Stimulated activated effector memory CD8-positive, alpha-beta T cell treated with anti-CD3 and anti-CD28 coated beads, Interleukin-12 subunit alpha, Interleukin-12 subunit beta, amount 100 ng/mL, for 72 hours (primary cell): ENCODE measurements around the gene POLR3E.
A peak's percentile ranks its signal among the peaks of the same experiment; 100 is the strongest.
"Not testable (repeated sequence)": the region's sequence is repeated elsewhere in the genome, so short reads cannot be mapped to it uniquely, and the experiment has no call there.

Source experiments
- ATAC-seq: fragments of 150-1000 bp; cut with Tn5 transposase; 2 replicates; pipeline ENCODE4 v1.10.0; 2021
- DNase-seq, 2 donors: peaks; one replicate each; pipeline ENCODE4 v3.0.0; 2021 to 2022; ENCODE audit warnings: low spot score in 2 of 2
- H3K27ac Mint-ChIP-seq: one replicate; pipeline ENCODE4 v1.8.0; 2022; ENCODE audit warnings: mild to moderate bottlenecking, mixed read lengths
- H3K36me3 Mint-ChIP-seq: one replicate; pipeline ENCODE4 v1.8.0; 2022; ENCODE audit warnings: mild to moderate bottlenecking, mixed read lengths
- H3K4me1 Mint-ChIP-seq: one replicate; pipeline ENCODE4 v1.8.0; 2022; ENCODE audit warnings: mixed read lengths
- H3K4me3 Mint-ChIP-seq: one replicate; pipeline ENCODE4 v1.8.0; 2022; ENCODE audit warnings: mild to moderate bottlenecking, mixed read lengths
- H3K9me3 Mint-ChIP-seq: one replicate; pipeline ENCODE4 v1.8.0; 2022; ENCODE audit warnings: mixed read lengths

The POLR3E gene

DNA sequence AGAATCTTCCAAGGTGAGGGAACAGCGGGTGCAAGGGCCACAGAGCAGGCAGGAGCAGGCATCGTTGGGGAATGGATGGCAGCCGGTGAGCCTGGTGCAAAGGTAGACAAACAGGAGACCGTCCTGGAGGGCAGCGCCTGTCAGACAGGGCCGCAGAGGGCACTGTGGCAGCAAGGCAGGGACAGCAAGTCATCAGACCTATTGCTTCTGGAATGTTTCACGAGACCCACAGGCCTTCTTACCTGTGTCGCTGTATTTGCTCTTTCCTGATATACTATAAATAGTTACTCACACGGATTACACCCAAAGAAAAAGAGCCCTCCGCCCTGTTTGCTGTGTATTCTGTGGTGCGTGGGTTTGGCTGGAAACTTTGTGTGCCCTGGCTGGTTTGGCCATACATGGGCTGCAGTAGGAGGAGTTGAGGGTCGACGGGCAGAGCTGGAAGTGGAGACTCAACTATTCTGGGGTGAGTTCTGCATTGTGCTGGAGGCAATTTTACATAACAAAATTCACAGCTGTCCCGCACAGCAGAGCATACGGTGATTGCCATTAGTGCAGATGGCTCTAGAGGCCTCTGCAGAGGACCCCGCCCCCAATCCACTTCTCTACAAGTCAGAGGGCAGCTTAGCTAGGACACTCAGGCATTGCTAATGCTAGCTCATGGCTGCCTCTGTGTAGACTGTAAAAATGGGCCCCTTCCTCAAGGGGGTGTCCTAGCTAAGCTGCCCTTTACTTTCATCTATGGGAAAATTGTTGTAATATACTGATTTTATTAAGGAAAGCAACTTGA lies 18.6 kb upstream of the POLR3E start:
- Mint-ChIP-seq H3K27ac (no peak overlapping the region), H3K4me1 (no peaks in the 10 kb centered on the region)
- no peak for ATAC-seq

DNA sequence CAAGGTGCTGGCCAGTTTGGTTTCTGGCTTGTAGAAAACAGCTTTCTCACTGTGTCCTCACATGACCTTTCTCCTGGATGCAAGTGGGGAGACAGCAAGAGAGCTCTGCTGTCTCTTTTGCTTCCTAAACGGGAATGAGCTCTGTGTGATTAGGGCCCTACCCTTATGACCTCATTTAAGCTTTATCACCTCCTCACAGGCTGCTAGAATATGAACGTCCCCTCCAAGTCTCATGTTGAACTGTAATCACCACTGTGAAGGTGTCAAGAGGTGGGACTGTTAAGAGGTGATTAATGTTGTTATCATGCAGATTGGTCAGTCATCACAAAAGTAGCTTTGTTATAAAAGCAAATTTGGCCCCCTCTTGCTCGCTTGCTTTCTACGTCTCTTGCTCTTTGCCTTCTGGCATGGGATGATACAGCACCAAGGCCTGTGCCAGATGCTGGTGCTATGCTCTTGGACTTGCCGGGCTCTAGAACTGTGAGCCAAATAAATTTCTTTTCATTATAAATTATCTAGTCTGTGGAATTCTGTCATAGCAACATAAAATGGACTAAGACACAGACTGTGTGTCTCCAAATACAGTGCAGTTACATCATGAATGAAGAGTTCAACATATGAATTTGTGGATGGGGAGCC lies 14.8 kb upstream of the POLR3E start:
- no peak for ATAC-seq
- no peak for DNase-seq
- H3K4me3 Mint-ChIP-seq = no peak overlapping the region
- no peaks in the 10 kb centered on the region for H3K9me3 Mint-ChIP-seq
- H3K4me1 Mint-ChIP-seq = no peaks in the 10 kb centered on the region
- H3K27ac Mint-ChIP-seq = no peak overlapping the region
- peaks cover 75% of the 10 kb centered on the region for H3K36me3 Mint-ChIP-seq

More for the DNA sequence above, 18.6 kb upstream of the POLR3E start:
- peaks cover 83% of the 10 kb centered on the region for H3K36me3 Mint-ChIP-seq
- DNase-seq = no peak
- H3K9me3 Mint-ChIP-seq = no peaks in the 10 kb centered on the region
- no peak overlapping the region for H3K4me3 Mint-ChIP-seq

DNA sequence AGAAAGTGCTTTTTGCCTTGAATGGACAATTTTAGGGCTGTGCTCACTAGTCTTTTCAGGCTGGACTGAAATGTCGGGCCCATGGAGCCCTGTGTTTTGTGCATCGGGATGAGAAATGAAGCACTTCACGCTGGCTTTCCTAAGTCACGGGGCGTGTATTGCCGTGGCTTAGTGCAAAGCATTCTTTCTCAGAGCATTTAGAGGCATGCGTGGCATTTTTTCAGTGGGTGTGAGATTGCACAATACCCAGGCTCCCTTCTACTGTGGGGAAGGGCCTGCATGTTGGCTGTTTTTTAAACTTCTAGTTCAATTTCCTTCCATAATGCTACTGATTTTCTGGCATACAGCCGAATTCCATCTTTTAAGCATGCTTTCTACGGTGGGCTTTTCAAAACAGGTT lies 12.6 kb upstream of the POLR3E start:
- Mint-ChIP-seq H3K9me3 (no peaks in the 10 kb centered on the region), H3K36me3 (peaks cover 59% of the 10 kb centered on the region), H3K4me3 (no peak overlapping the region), H3K4me1 (no peaks in the 10 kb centered on the region), H3K27ac (no peak overlapping the region)
- DNase-seq (no peak), ATAC-seq (no peak)

DNA sequence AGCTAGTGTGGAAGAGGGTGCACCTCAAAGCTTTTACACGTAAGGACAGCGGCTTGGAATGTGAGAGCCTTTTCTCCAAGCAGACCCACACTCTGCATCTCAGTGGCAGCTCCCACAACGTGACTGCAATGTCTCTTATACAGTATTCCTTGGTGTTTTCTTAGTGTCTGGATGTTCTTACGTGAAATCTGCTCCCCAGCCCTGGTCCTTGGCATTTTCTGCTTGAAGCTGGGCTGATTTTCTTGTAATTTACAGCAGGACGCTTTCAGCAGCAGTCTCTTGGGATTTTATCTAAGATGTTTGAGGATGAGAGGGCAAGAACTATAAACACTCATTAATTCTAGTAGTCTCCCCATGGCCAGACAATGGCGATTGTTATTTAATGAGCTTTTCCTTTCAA lies 12.1 kb upstream of the POLR3E start:
- DNase-seq (no peak), ATAC-seq (no peak)
- Mint-ChIP-seq H3K4me3 (no peak overlapping the region), H3K27ac (no peak overlapping the region), H3K4me1 (no peaks in the 10 kb centered on the region), H3K9me3 (no peaks in the 10 kb centered on the region), H3K36me3 (peaks cover 54% of the 10 kb centered on the region)

DNA sequence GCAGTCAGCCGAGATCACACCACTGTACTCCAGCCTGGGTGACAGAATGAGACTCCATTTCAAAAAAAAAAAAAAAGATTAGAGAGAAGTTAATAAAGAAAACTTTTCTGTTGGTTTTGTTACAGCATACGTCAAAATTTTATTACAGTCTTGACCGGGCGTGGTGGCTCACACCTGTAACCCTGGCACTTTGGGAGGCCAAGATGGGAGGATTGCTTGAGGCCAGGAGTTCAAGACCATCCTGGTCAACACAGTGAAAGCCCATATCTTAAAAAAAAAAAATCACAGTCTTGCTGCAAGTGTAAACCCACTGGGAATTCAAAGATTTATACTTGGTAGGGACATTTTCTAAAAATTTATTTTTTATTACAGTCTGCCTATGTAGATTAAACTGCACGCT lies 6.2 kb upstream of the POLR3E start:
- H3K4me3 Mint-ChIP-seq = no peak overlapping the region
- H3K36me3 Mint-ChIP-seq = peaks cover 2% of the 10 kb centered on the region
- DNase-seq (no peak), ATAC-seq (no peak)
- H3K4me1 Mint-ChIP-seq = peaks cover under 1% of the 10 kb centered on the region
- H3K9me3 Mint-ChIP-seq = no peaks in the 10 kb centered on the region
- no peak overlapping the region for H3K27ac Mint-ChIP-seq

DNA sequence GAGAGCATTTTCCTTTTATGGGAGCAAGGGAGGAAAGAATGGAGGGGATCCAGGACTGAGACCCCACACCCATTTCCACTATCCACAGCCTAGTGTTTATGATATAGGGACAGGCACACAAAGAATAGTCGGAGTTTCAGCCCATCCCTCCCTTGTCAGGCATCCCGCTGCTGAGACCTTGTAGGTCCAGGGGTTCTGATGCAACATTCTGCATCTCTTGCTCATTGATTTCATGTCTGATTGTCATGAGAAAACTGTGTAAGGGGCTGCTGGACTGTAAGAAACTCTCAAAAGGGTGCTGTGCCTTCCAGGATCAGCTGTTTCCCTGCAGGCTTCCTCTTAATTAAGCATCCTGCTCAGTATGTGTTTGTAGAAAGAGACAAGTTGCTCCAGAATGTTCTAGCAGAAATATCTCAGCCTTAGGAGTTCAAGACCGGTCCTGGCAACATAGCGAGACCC lies 5.3 kb upstream of the POLR3E start:
- H3K9me3 Mint-ChIP-seq = no peaks in the 10 kb centered on the region
- DNase-seq = no peak
- H3K4me1 Mint-ChIP-seq = peaks cover 9% of the 10 kb centered on the region
- peaks cover 11% of the 10 kb centered on the region for H3K36me3 Mint-ChIP-seq
- H3K4me3 Mint-ChIP-seq = no peak overlapping the region
- no peak overlapping the region for H3K27ac Mint-ChIP-seq
- ATAC-seq = no peak

DNA sequence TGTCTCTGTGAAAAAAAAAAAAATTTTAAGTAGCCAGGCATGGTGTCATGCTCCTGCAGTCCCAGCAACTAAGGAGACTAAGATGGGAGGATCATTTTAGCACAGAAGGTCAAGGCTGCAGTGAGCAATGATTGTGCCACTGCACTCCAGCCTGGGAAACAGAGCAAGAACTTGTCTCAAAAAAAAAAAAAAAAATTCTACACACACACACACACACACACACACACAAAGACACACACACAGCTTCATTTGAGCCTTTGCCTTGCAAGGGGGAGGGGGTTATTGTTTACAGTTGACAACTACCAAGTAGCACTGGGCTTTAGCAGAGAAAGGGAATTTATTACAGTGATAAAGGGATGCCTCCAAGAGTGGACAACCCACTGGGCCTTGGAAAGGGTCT lies 4.9 kb upstream of the POLR3E start:
- Mint-ChIP-seq H3K9me3 (no peaks in the 10 kb centered on the region), H3K36me3 (peaks cover 15% of the 10 kb centered on the region), H3K4me3 (no peak overlapping the region), H3K27ac (no peak overlapping the region), H3K4me1 (peaks cover 13% of the 10 kb centered on the region)
- DNase-seq (no peak), ATAC-seq (no peak)

DNA sequence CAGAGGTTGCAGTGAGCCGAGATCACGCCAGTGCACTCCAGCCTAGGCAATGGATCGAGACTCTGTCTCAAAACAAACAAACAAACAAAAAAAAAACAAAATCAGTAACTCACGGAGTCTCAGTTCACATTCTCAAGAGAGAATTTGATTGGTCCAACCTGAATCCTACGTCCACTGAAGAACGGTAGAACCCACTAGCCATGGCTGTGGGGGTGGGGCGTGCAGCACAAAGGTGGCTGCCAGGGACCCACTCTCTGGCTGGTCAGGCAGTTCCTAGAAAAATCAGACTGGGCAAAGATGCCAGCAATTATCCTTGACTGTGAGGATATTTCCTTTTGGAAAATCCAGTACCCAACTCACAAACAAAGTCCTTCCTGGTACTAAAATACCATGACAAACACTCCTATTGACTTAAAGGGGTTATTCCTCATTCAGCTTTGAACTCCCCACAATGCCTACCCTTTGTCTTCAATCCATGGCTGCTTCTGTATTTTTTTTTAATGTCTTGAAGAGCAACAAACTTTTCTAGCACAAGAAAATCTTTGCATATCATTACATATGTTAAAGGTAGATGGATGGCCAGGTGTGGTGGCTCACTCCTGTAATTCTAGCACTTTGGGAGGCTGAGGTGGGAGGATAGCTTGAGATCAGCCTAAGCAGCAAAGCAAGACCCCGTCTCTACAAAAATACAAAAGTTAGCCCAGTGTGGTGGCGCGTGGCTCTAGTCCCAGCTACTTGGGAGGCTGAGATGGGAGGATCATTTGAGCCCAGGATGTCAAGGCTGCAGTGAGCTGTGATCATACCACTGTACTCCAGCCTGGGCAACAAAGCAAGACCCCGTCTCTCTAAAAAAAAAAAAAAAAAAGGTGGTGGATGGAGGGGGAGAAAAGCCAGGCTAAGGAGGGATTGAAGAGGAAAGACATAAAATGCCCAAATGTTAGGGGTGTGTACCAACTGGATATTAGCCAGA lies 3.8 kb upstream of the POLR3E start:
- no peak overlapping the region for H3K27ac Mint-ChIP-seq
- ATAC-seq = no peak

DNA sequence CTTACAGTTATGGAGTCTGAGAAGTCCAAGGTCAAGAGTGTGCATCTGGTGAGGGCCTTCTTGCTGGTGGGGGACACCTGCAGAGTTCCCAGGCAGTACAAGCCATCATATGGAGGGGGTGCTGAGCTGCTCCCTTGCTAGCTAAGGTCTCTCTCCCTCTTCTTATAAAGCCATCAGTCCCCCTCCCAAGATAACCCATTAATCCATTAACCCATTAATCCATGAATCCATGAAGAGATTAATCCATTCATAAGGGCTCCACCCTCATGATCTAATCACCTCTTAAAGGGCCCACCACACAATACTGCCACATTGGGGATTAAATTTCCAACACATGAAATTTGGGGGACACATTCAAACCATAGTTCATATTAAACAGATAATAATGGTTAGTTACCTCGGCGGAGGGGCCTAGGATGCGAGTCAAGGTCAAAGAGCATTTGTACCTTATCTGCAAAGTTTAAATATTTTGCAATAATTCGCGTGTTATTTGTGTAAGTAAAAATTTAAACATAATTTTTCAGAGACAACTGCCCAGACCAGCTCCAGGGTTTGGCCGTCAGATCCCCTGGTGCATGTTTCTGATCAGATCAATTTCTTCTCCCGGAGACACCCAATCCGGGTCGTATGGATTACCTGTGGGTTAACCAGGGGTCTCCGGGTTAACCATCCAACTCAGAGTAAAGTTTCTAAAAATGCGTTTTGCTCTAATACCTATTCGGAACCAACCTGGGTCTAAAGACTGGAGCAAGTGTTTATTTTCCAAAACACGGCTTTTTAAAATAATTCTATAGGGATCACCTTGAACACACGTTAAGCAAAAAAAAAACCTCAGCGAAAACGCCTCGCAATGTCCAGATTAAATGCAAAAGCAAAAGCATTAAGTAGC lies 740 bp upstream of the POLR3E start:
- Mint-ChIP-seq H3K4me1 (peaks cover 47% of the 10 kb centered on the region), H3K4me3 (peak overlapping the region; percentile 83), H3K36me3 (peaks cover 56% of the 10 kb centered on the region), H3K27ac (peak overlapping the region; percentile 100), H3K9me3 (no peaks in the 10 kb centered on the region)
- DNase-seq (peak in 1 of 2 donors; percentile 61), ATAC-seq (no peak)

More for the DNA sequence above, 3.8 kb upstream of the POLR3E start:
- Mint-ChIP-seq H3K9me3 (no peaks in the 10 kb centered on the region), H3K4me1 (peaks cover 20% of the 10 kb centered on the region), H3K36me3 (peaks cover 26% of the 10 kb centered on the region), H3K4me3 (no peak overlapping the region)
- no peak for DNase-seq

DNA sequence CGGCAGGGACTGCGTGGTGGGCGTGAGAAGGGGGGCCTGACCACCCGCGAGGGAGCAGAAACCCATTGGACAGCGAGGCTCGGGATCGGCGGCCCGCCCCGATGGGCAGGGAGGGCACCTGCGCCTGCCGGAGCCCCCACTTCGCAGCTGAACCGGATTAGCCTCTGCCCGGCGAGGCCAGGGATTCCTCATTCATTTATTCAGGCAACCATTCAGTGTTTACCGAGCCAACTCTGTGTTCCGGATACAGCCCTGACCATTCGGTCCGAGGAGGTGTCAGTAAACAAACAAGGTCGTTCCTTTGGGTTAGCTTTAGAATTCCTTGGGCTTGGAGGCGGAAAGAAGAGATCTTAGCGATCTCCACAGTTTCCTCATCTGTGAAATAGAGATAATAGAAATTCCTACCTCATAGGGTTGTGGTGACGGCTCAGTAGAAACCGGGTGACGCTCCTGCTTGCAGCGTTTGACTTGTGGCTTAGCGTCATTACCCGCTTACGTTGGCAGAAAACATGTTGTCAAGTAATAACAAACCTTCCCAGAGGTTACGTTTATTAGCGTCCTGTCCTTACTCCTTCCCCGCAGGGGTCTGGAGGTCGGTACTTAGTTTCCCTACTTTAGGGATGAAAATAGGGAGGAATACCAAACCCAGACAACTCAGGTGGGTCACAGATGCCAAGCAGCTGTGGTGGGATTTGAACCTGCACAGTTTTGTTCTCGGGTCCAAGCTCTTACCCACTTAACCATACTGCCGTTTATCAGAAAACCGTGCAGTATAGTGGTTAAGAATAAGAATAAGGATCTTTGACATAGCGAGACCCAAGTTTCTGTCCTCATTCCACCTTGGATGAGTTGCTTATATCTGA lies 893 bp downstream of the POLR3E start:
- Mint-ChIP-seq H3K27ac (peak overlapping the region; percentile 100), H3K4me3 (peak overlapping the region; percentile 83), H3K9me3 (no peaks in the 10 kb centered on the region), H3K36me3 (peaks cover 72% of the 10 kb centered on the region), H3K4me1 (peaks cover 61% of the 10 kb centered on the region)
- DNase-seq = peak; percentile 63 to 89
- peak; percentile 75 for ATAC-seq

DNA sequence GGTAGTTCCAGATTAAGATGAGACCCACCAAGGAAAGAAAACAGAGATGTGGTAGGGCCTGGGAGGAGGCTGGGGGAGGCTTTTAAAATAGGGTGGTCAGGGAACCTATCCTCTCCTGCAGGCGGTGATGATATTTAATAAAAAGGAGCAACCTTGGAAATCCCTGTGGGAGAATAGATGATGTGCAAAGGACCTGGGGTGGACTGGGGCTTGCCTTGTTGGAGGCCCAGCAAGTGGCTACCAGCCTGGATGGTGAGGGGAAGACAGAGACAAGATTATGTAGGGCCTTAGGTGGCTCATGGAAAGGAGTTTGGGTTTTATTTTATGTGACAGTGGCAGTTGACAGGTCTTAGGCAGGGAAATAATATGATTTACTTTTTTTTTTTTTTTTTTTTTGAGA lies 1.8 kb downstream of the POLR3E start:
- peak overlapping the region; percentile 100 for H3K27ac Mint-ChIP-seq
- H3K9me3 Mint-ChIP-seq = no peaks in the 10 kb centered on the region
- peaks cover 65% of the 10 kb centered on the region for H3K4me1 Mint-ChIP-seq
- H3K36me3 Mint-ChIP-seq = peaks cover 81% of the 10 kb centered on the region
- ATAC-seq (no peak), DNase-seq (no peak)
- H3K4me3 Mint-ChIP-seq = peak overlapping the region; percentile 83

DNA sequence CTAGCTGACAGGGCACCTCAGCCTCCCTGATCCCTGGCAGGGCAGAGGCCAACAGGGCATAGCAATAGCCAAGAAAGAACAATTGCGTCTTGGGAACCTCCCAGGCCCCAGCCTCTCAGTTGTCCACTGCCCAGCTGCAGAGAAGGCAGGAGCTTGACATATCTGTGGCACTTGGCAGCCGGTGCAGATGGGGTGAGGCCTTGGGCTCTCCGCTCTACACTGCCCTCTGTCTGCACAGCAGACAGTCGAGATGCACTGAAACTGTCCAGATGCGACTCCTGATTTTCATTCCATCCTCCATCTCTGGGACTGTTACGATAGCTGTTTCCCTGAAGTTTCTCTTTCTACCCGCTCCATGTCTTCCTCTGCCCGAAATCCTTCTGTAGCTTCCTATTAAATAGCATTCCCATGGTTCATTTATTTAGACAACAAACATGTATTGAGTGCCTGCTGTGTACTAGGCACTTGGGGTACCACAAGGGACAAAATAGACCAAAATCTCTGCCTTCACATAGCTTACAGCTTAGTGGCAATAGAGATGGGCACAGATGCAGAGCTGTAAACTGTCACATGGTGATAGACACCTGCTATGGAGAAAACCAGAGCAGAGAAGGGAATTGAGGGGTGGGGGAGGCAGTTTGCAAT lies 3.3 kb downstream of the POLR3E start:
- peak in 1 of 2 donors; percentile 59 for DNase-seq
- Mint-ChIP-seq H3K27ac (peak overlapping the region; percentile 41), H3K4me3 (no peak overlapping the region)

DNA sequence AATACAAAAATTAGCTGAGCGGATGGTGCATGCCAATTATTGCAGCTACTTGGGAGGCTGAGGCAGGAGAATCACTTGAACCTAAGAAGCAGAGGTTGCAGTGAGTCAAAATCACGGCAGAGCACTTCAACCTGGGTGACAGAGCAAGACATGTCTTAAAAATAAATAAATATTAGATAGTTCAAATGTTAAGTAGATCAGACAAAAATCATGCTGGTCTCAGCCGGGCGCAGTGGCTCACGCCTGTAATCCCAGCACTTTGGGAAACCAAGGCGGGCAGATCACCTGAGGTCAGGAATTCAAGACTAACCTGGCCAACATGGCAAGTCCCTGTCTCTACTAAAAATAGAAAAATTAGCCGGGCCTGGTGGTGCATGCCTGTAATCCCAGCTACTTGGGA lies 4.2 kb downstream of the POLR3E start:
- not testable (repeated sequence) for ATAC-seq, H3K4me3 Mint-ChIP-seq, H3K9me3 Mint-ChIP-seq, DNase-seq
- Mint-ChIP-seq H3K4me1 (peaks cover 71% of the 10 kb centered on the region), H3K36me3 (peaks cover 99% of the 10 kb centered on the region), H3K27ac (peak overlapping the region; percentile 41)

More for the DNA sequence above, 3.3 kb downstream of the POLR3E start:
- no peaks in the 10 kb centered on the region for H3K9me3 Mint-ChIP-seq
- ATAC-seq = no peak
- H3K4me1 Mint-ChIP-seq = peaks cover 75% of the 10 kb centered on the region
- H3K36me3 Mint-ChIP-seq = peaks cover 96% of the 10 kb centered on the region
